Measurements from ENCODE around the gene VPS26C.

The VPS26C gene

DNA sequence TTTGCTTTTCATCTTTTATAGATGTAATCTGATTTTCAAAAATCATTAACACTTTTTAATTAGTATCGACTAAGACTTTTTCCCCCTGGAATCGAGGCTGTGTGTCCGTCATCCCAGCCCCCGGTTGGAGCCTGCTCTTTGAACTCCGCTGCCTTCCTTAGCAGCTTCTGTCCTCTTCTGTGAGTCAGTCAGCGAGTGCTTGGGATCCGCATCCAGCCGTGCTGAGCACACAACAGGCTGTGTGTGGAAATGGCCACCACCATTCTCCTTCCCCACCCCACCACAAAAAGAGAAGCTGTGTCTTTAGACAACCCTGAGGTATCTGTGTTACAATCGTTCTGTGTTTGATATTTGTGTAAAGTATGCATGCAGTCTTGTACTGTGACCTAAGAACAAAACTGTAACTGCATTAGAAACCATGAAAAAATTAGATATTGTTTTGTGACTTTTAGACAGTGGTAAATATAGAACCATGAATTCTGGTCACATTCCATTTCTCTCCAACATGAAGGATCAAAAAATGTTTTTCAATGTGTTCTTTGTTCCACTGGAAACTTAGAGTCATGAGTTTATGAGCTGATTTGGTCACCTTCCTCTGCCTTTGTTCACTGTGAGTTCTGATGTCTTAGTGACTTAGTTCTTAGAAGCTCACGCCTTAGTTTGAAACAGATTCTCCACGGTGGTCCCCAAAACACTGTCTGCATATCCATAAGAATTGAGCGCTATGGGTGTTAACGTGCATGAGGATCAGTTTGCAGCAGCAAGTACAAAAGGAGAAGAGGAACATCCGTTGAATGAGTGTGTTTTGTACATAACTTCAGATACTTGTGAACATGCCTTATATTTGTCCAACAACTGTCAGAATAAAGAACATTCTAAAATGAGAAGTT is 64.7 kb downstream of the VPS26C start:
- DNase-seq, result no peak

- no peak for DNase-seq
Measured at GRCh38 chr21:37200641-37201480, 66.3 kb downstream of the VPS26C start.

- DNase-seq, result peak; percentile 28
Measured at GRCh38 chr21:37199057-37199924, 67.8 kb downstream of the VPS26C start.

DNA sequence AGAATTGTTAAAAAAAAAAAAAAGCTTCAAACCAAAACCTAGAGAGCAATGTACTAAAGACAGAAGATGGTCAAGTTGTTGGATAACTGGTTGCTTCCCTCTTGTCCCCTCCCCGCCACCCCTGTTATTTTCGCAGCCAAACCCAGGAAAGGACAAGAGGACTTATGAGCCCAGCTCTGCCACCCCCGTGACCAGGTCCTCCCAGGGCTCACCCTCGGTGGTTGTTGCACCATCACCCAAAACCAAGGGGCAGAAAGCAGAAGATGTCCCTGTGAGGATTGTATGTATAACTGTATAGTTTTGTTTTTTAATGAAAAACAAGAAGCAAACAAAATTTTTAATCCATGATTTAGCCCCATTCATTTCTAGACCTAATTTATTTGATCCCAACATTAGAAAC is 69.4 kb downstream of the VPS26C start:
- no peak for DNase-seq

DNA sequence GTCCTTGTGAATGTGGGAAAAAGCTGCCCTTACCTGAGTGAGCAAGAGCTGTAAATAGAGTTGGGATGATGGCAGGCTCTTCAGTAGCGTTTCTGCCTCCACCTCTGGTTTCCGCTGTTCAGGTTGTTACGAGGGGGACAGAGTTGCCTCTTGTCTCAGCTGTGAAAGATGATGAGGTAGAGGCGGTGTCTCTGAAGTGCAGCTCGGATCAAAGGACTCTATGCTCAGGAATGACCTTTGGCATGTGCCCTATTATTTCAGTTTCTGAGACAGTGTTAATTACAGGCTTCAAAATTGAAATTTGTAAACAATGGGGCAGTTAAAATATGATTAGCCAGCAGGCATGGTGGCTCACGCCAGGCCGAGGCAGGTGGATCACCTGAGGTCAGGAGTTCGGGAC is 70.3 kb downstream of the VPS26C start:
- no peak for DNase-seq

DNA sequence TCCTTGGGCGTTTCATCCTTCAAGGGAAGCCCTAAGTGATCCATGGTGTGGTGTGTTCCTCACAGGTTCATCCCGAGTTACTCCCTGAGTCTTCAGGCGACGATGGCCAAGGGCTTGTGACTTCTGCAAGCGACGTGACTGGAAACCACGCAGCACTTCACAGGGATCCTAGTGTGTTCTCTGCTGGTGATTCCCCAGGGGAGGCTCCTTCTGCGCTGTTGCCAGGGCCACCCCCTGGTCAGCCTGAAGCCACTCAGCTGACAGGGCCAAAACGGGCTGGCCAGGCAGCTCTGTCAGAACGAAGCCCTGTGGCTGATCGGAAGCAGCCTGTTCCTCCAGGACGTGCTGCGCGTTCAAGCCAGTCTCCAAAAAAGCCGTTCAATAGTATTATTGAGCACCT is 71.5 kb downstream of the VPS26C start:
- no peak for DNase-seq

DNA sequence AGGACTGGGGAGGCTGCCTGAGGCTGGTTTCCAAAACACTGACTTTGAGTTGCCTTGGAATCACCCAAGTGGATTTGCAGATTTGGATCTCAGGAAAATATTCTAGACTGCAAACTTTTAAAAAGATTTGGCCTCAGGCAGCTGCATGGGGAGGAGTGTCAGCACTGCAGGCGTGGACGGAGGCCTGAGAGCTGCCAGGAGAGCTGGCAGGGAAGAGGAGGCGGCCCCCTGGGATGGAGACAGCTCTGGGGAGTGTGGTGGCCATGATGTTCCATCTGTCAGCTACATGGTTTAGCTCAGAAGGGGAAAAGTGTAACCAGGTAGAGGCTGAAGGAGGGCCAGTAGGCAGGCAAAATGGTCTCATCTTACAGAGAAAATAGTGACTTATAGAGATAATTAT is 72.1 kb downstream of the VPS26C start:
- DNase-seq, result no peak

DNA sequence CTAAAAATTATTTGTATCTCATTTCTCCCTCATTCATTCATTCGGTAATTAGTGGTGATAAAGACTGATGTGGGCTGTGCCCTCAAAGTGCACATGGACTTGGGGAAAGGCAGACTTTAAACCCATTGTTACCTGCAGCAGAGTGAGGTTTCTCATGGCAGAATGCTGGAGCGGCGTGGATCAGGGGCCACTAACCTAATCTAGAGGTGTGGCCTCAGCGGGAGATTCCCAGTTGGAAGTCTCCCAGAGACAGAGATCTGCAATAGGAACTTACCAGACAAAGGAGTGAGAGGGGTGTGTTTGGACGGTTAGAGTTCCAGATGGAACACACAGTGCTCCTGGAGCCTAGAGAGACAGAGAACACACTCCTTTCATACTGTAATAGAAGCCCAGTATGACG is 73.5 kb downstream of the VPS26C start:
- no peak for DNase-seq

DNA sequence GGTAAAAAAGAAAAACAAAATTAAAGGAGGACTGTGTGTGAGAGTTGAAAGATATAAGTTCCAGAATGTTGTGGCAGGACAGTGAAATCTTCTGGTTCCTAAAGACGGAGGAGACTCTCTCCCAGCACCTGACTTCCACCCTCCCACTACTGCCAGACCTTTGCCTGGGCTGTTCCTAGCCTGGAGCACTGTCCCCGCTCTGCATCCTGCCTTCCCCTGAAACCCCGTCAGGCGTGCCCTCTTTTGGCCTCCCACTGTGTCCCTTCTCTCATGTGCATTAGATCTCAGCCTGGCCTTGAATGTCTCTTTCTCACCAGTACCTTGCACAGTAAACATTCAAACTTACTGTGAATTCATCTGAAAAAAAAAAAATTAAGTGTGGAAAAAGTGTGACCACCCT is 74.1 kb downstream of the VPS26C start:
- DNase-seq, result no peak

DNA sequence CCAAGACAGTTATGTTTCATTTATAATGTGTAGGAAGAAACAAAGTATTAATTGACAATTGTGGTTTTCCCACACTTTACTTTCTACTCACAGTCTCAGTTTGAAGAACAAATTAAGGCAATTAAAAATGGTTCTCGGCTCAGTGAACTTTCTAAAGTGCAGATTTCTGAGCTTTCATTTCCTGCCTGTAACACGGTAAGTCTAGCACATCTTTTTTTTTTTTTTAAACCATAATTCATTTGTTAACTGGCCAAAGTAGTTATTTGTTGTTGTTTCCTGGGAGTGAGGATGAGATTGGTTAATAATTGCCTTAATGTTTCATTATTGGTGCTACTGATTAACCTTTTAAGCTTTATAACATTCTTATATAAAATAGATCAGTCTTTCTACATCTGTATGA is 75.1 kb downstream of the VPS26C start:
- DNase-seq, result no peak

DNA sequence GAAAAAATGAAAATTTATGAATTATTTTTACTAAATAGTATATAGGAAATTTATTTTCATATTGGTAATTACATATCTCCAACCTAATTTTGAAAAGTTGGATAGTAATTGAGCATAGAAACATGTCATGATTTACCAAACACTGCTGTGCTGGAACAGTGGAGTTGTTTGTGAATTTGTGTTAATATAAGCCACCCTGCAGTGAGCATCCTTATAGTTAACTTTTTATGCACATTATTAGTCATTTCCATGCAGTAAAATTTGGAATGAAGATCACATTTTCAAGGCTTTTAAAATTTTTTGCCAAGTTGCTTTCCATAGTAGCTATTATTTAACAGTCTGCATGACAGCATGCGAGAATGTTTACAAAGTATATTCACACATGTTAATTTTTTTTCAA is 78.3 kb downstream of the VPS26C start:
- DNase-seq, result no peak

GRCh38 chr21:37186983-37187382 is 80.2 kb downstream of the VPS26C start:
- no peak for DNase-seq

DNA sequence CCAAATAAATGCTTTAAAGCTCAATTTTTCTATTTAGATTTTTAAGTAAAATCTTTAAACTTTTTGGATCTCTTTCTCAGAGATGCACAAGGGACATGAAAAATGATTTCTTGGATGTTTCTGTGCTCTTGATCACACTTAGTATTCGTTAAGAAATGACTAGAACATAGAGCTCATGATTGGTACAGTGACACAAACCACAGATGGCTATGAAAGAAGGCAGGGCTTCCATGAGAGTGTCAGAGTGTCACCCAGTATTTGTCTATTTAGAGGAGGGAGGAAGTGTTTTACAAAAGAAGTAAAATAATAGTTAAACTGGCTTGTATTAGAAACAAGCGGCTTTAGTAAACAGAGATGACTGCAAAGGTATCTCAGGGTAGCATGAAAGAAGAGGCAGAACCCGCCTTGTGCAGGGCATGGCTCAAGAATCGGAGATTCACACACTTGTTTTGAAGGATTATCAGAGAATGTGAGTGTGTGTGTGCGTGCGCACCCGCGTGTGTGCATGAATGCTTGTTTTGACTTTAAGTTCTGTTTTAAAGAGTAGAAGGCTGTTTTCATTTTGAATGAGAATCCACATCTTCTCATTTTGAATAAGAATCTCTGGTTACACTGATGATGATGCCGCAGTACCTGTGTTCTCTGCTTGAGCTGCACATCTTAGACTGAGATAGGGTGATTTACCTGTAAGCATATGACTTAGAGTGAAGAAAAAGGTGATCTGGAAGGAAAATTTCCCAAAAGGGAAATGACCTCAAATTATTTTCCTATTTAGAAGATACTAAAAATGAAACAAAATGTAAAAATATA is 82.1 kb downstream of the VPS26C start:
- no peak for DNase-seq

GRCh38 chr21:37183749-37184148 is 83.4 kb downstream of the VPS26C start:
- DNase-seq, result no peak

- no peak for DNase-seq
Measured at GRCh38 chr21:37182222-37182621, 84.9 kb downstream of the VPS26C start.

- DNase-seq, result no peak
Measured at GRCh38 chr21:37181059-37181458, 86.1 kb downstream of the VPS26C start.

GRCh38 chr21:37176716-37177115 is 90.4 kb downstream of the VPS26C start:
- DNase-seq, result no peak
